GM23248 (cell line): Measurements from ENCODE around the gene AK1.

ENCODE experiments used
- EZH2 ChIP-seq: fragments of 200-600 bp; sonication (generic); IDR thresholded peaks from 2 replicates; pipeline ENCODE4 v1.6.1; 2018; ENCODE audit warnings: antibody characterized with exemption, mild to moderate bottlenecking; ENCODE audit not compliant: insufficient read depth, poor library complexity, severe bottlenecking
- EZH2phosphoT487 ChIP-seq: fragments of 200-600 bp; sonication (generic); IDR thresholded peaks from 2 replicates; pipeline ENCODE4 v1.6.1; 2018; ENCODE audit warnings: antibody characterized with exemption, moderate library complexity, mild to moderate bottlenecking, low read depth; ENCODE audit not compliant: insufficient read depth

DNA sequence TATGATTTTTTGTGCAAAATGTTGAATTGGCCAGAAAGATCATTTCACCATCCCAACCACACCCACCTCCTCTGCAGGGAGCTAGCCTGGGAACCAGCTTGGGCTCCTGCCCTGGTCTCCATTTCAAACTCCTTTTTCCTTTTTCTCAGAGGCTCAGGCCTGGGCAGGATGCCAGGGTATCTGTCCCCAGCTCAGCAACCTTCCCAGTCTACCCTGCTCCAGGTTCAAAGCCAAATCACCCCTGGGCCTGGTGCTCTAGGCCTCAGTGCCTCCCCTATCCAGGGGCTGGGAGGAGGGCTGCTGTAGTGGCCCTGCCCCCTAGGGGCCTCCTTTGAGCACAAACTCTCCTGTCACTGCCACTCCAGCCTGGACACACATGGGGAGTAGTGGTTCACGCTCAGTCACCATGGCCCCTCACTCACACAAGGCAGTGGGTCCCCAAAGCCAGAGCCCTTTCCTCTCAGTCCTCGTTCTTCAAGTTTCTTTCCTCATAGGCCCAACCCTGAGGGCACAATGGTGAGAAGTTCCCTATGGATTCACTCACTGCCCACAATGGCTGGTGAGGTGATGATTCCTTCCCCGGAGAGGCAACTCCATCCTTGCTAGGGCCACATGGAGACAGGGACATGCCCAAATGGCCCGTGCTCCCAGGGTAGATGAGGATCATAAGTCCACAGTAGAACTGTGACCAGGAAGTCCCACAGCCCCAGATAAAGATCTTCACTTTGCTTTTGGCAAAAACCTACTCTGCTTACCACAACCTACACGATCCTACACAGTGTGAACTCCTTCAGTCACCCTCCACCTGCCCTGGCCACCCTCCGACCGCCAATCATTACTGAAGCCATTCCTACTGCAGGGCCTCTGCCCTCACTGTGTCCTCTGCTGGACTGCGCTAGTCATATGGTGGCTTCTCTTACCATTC lies 41.0 kb upstream of the AK1 start:
- TF ChIP-seq EZH2phosphoT487 (no peak), EZH2 (no peak)
